OCI-LY7 (cell line): Measurements from ENCODE around the gene MRPS16.

ENCODE experiments used
- EZH2phosphoT487 ChIP-seq: fragments of 200-600 bp; sonication (generic); IDR thresholded peaks from 2 replicates; pipeline ENCODE4 v1.6.1; 2018; ENCODE audit warnings: low read depth, borderline replicate concordance, mild to moderate bottlenecking, mixed run types, antibody characterized with exemption, low read length, moderate library complexity, mixed read lengths
- TF ChIP-seq, protein P1 (sequence below): fragments of 200-600 bp; sonication (generic); conservative IDR thresholded peaks from 2 replicates; pipeline ENCODE4 v1.5.1; 2014; ENCODE audit warnings: mild to moderate bottlenecking, antibody characterized with exemption, low read length, moderate library complexity, mixed read lengths

DNA sequence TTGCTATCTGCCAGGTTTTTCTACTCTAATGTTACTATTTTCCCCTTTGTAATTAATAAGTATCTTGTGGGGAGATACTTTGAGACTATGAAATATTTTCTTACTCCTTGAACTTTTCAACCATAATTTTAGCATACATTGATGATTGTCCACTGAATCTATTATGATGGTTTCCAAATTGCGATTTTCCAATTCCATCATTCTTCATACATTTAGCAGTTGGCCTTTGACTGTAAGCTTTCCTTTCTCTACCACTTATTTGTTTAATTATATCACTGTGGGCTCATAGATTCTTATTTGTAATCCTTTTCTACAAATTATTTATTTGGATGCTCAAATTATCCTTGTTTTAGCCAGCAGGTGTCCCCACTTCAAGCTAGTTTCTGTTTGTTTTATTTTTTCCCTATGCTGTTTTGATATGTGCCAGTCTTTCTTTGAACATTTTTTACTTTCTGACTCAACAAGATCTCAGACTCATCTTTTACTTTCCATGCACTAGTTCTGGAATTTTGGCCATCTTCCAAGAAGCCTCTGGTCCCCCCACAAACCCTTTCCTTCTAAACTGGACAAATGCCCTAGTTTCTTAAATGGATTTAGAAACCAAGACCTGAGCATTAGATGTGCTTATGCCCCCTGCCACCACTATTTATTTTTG is 11.4 kb upstream of the MRPS16 start:
- TF ChIP-seq, protein P1, sequence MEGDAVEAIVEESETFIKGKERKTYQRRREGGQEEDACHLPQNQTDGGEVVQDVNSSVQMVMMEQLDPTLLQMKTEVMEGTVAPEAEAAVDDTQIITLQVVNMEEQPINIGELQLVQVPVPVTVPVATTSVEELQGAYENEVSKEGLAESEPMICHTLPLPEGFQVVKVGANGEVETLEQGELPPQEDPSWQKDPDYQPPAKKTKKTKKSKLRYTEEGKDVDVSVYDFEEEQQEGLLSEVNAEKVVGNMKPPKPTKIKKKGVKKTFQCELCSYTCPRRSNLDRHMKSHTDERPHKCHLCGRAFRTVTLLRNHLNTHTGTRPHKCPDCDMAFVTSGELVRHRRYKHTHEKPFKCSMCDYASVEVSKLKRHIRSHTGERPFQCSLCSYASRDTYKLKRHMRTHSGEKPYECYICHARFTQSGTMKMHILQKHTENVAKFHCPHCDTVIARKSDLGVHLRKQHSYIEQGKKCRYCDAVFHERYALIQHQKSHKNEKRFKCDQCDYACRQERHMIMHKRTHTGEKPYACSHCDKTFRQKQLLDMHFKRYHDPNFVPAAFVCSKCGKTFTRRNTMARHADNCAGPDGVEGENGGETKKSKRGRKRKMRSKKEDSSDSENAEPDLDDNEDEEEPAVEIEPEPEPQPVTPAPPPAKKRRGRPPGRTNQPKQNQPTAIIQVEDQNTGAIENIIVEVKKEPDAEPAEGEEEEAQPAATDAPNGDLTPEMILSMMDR = peak; percentile 90
- no peak for TF ChIP-seq EZH2phosphoT487
